Activated T-cell treated with anti-CD3 and anti-CD28 coated beads, Interleukin-2, amount 50 U/mL, for 72 hours (primary cell): ENCODE results near the gene NBAS. TPM values are rescaled to one million over a fixed set of nuclear protein-coding genes. Genes with fewer than 3 reads are reported as not detected.

ENCODE experiments used
- ATAC-seq, 2 donors: fragments of 150-1000 bp; cut with Tn5 transposase; replicated peaks in 1 of 2; 2 replicates each; pipeline ENCODE4 v1.10.0; 2021; ENCODE audit warnings: moderate library complexity in 2 of 2, mild to moderate bottlenecking in 1 of 2
- DNase-seq, 2 donors: peaks; one replicate each; pipeline ENCODE4 v3.0.0; 2021 to 2022; ENCODE audit warnings: mixed read lengths in 1 of 2
- H3K27ac Mint-ChIP-seq: one replicate; pipeline ENCODE4 v1.8.0; 2022; ENCODE audit warnings: mild to moderate bottlenecking, moderate library complexity, mixed read lengths
- H3K27me3 Mint-ChIP-seq: one replicate; pipeline ENCODE4 v1.8.0; 2022; ENCODE audit warnings: low read depth, mixed read lengths
- H3K36me3 Mint-ChIP-seq, 2 donors: one replicate each; pipeline ENCODE4 v1.8.0; 2022; ENCODE audit warnings: mixed read lengths in 2 of 2, mild to moderate bottlenecking in 1 of 2; ENCODE audit not compliant: insufficient read depth in 2 of 2
- H3K4me1 Mint-ChIP-seq: one replicate; pipeline ENCODE4 v1.8.0; 2022; ENCODE audit warnings: low read depth, mixed read lengths
- H3K4me3 Mint-ChIP-seq, 2 donors: one replicate each; pipeline ENCODE4 v1.8.0; 2022; ENCODE audit warnings: mild to moderate bottlenecking in 2 of 2, mixed read lengths in 2 of 2, moderate library complexity in 2 of 2
- H3K9me3 Mint-ChIP-seq, 2 donors: one replicate each; pipeline ENCODE4 v1.8.0; 2022; ENCODE audit warnings: mixed read lengths in 2 of 2
- total RNA-seq, 2 donors: library from RNA; stranded (reverse); gene quantifications; one replicate each; pipeline ENCODE4 v1.2.3, GENCODE V29; 2022

The NBAS gene
- total RNA-seq, 2 donors from 2014 or later, result 45.9 to 50.8 TPM

DNA sequence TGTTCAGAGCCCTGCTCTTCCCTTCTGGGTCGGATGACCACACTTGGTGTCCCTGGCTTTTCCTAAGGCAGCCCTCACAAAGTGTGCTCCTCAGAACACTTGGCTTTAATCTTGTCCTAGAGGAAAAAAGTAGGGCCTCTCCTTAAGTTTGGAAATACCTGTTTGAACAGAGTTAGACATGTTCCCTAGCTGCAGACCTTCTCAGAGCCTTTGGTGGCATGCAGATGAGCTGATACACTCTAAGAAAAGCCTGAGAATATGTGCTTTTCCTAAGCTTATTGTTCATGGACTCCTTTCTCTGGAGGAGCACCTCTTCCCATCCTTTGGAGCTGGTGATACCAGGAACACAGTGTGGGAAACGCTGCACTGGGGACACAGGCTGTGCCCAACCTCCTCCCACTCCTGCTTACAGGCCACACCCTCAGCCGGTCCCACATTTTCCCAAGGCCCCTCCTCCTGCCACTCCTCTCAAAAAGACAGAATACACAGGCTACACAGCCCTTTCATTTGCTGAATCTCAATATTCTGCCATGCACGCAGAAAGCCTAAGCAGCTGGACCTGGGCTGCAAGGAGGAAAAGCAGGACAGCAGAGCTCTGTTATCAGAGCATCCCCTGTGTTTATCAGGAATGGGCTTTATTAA is 443.6 kb downstream of the NBAS start:
- no peak for ATAC-seq
- H3K36me3 Mint-ChIP-seq, result peaks cover 3 to 4% of the 10 kb centered on the region in 2 donors
- peaks cover 2 to 4% of the 10 kb centered on the region in 2 donors for H3K9me3 Mint-ChIP-seq

More for the DNA sequence above, 443.6 kb downstream of the NBAS start:
- H3K4me1 Mint-ChIP-seq, result peaks cover 9% of the 10 kb centered on the region
- DNase-seq, result no peak
- H3K27ac Mint-ChIP-seq, result no peak overlapping the region
- H3K4me3 Mint-ChIP-seq, result no peak overlapping the region
- H3K27me3 Mint-ChIP-seq, result peaks cover 14% of the 10 kb centered on the region

Other genes starting within 250 kb of the NBAS start
- gene DDX1, start 30.5 kb upstream of the NBAS start, total RNA-seq, result 10 to 100 TPM; 55.8 to 56.0 TPM